A549 (cell line): Measurements from ENCODE around the gene TRIM65.

Source experiments
- CHD2 ChIP-seq: fragments of 150-350 bp; IDR thresholded peaks from 2 replicates; pipeline ENCODE4 v1.6.1; 2014; ENCODE audit warnings: low read length; ENCODE audit not compliant: partially characterized antibody
- CHD4 ChIP-seq: fragments of 200-600 bp; sonication (generic); IDR thresholded peaks from 2 replicates; pipeline ENCODE4 v1.6.1; 2016; ENCODE audit warnings: antibody characterized with exemption, mild to moderate bottlenecking, borderline replicate concordance
- EHMT2 ChIP-seq: fragments of 200-600 bp; sonication (generic); IDR thresholded peaks from 2 replicates; pipeline ENCODE4 v1.6.1; 2016; ENCODE audit warnings: antibody characterized with exemption, low read depth, mild to moderate bottlenecking, moderate library complexity
- KDM5A ChIP-seq: fragments of 200-600 bp; sonication (generic); IDR thresholded peaks from 2 replicates; pipeline ENCODE4 v1.6.1; 2016; ENCODE audit warnings: antibody characterized with exemption, mild to moderate bottlenecking
- RCOR1 ChIP-seq: fragments of 150-350 bp; IDR thresholded peaks from 2 replicates; pipeline ENCODE4 v1.6.1; 2014; ENCODE audit warnings: antibody characterized with exemption, low read length, low read depth
- TF ChIP-seq, protein P1 (sequence below): fragments of >200 bp; sonication (Bioruptor Twin); formaldehyde crosslinking; IDR thresholded peaks from 3 replicates; pipeline ENCODE4 v1.5.1; 2016

DNA sequence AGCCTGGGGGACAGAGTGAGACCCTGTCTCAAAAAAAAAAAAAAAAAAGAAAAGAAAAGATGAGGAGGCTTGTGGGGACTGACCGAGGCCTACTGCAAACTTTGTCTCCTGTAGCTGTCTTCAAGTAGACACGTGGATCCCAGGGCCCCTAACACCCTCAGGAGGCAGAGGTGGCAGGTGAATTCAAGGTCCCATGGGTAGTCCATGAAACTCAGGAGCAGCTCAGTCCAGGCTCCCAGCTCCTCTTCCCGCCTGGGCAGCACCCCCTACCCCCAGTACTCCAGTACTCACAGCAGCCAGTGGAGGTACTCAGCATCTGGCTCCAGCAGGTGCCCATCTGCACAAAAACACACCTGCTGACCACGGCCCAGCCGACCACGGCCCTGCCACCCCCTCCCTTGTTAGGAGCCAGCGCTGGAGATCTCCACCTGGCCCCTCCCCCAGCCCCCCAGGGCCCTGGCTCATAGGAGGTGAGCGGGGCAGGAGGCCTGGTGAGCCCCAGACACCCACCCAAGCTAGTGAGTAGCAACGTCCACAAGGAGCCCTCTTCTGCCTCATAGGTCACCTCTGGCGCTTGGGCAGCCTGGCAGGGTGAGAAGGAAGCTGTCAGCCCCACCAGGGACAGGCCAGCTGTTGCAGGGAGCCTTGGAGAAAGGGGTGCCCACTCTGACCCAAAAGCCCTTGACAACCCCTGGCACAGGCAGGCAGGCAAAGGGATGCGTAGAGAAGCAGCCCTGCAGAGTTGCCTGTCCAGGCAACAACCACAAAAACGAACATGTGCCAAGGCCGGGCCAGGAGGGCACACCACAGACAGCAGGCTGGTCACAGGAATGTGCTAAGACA lies 4.2 kb upstream of the TRIM65 start:
- no peak for TF ChIP-seq KDM5A
- TF ChIP-seq RCOR1 = no peak
- TF ChIP-seq, protein P1, sequence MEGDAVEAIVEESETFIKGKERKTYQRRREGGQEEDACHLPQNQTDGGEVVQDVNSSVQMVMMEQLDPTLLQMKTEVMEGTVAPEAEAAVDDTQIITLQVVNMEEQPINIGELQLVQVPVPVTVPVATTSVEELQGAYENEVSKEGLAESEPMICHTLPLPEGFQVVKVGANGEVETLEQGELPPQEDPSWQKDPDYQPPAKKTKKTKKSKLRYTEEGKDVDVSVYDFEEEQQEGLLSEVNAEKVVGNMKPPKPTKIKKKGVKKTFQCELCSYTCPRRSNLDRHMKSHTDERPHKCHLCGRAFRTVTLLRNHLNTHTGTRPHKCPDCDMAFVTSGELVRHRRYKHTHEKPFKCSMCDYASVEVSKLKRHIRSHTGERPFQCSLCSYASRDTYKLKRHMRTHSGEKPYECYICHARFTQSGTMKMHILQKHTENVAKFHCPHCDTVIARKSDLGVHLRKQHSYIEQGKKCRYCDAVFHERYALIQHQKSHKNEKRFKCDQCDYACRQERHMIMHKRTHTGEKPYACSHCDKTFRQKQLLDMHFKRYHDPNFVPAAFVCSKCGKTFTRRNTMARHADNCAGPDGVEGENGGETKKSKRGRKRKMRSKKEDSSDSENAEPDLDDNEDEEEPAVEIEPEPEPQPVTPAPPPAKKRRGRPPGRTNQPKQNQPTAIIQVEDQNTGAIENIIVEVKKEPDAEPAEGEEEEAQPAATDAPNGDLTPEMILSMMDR = no peak
- no peak for TF ChIP-seq CHD2
- TF ChIP-seq CHD4 = no peak
- no peak for TF ChIP-seq EHMT2
